GM12878 (cell line): ENCODE results near the gene FRYL. TPM values are rescaled to one million over a fixed set of nuclear protein-coding genes. Genes with fewer than 3 reads are reported as not detected.

ENCODE experiments used
- ATAC-seq: fragments of 200-7000 bp; cut with Tn5 transposase; 3 replicates; pipeline ENCODE4 v1.9.1; 2020; ENCODE audit warnings: mild to moderate bottlenecking, moderate library complexity
- BruUV-seq: library from RNA; stranded (reverse); fragments of 400-500 nt; replicated peaks from 2 replicates; lab custom pipeline; 2021; lab: Mats Ljungman, UMichigan
- CTCF ChIA-PET: fragments of 300-600 bp; sonication (Branson Sonifier 250); formaldehyde crosslinking; extraction: SDS; loops from one replicate; lab custom pipeline; 2021; ENCODE audit warnings: inconsistent platforms; lab: Yijun Ruan, JAX
- POLR2A ChIA-PET: fragments of 350-600 bp; formaldehyde crosslinking; extraction: SDS; loops from one replicate; lab custom pipeline; 2021; ENCODE audit warnings: inconsistent platforms; lab: Charles Lee
- RAD21 ChIA-PET: fragments of 300-600 bp; sonication (Branson Sonifier 250); formaldehyde crosslinking; loops from one replicate; lab custom pipeline; 2023; ENCODE audit warnings: antibody characterized with exemption; ENCODE audit not compliant: unreplicated experiment; lab: Charles Lee
- SMC1A ChIA-PET: fragments of 300-600 bp; sonication (Branson Sonifier 250); formaldehyde crosslinking; loops from one replicate; lab custom pipeline; 2023; ENCODE audit not compliant: unreplicated experiment, uncharacterized antibody; lab: Charles Lee
- DNase-seq: peaks from one replicate; pipeline ENCODE4 v3.0.0-alpha.2; 2011; ENCODE audit warnings: low read depth, low spot score
- FAIRE-seq: peaks from 3 replicates; lab custom pipeline; 2011; peaks lifted over from hg19 to GRCh38; lab: Jason Lieb, UNC
- H2AFZ ChIP-seq: 2 replicates; pipeline ENCODE4 v1.6.0; 2011; ENCODE audit warnings: low read depth, low read length, control low read depth; ENCODE audit not compliant: control insufficient read depth
- H3K27ac ChIP-seq: 2 replicates; pipeline ENCODE4 v1.5.1; 2011; ENCODE audit warnings: control low read depth; ENCODE audit not compliant: control insufficient read depth, insufficient read depth
- H3K27me3 ChIP-seq, 2 experiments: replicated peaks in 1 of 2; 2 replicates each; pipeline versions ENCODE4 v1.6.0 to v1.6.1; 2011; ENCODE audit warnings: low read length in 1 of 2; ENCODE audit not compliant: control insufficient read depth in 2 of 2, insufficient read depth in 2 of 2
- H3K36me3 ChIP-seq, 2 experiments: 2 replicates each; pipeline ENCODE4 v1.5.1; 2011; ENCODE audit warnings: low read length in 1 of 2; ENCODE audit not compliant: control insufficient read depth in 2 of 2, insufficient read depth in 2 of 2
- H3K4me1 ChIP-seq: 2 replicates; pipeline ENCODE4 v1.6.1; 2011; ENCODE audit warnings: mild to moderate bottlenecking, low read length, moderate library complexity, mixed read lengths; ENCODE audit not compliant: control insufficient read depth, insufficient read depth
- H3K4me2 ChIP-seq: 2 replicates; pipeline ENCODE4 v1.6.0; 2011; ENCODE audit warnings: control low read depth; ENCODE audit not compliant: control insufficient read depth, insufficient read depth
- H3K4me3 ChIP-seq: fragments of 200-600 bp; sonication (generic); 2 replicates; pipeline ENCODE4 v1.5.1; 2016
- H3K79me2 ChIP-seq: 2 replicates; pipeline ENCODE4 v1.6.0; 2011; ENCODE audit warnings: low read length; ENCODE audit not compliant: control insufficient read depth, insufficient read depth
- H3K9ac ChIP-seq: 2 replicates; pipeline ENCODE4 v1.8.0; 2011; ENCODE audit warnings: low read length, control low read depth, mixed read lengths; ENCODE audit not compliant: control insufficient read depth, insufficient read depth
- H3K9me3 ChIP-seq: replicated peaks from 3 replicates; pipeline ENCODE4 v1.5.1; 2011; ENCODE audit warnings: mild to moderate bottlenecking, low read length; ENCODE audit not compliant: control insufficient read depth, insufficient read depth
- H4K20me1 ChIP-seq: 2 replicates; pipeline ENCODE4 v1.6.0; 2011; ENCODE audit not compliant: control insufficient read depth, insufficient read depth
- BHLHE40 ChIP-seq, 2 experiments: fragments of 450-650 bp in 1 of 2; IDR thresholded peaks; 2 replicates each; pipeline ENCODE4 v1.6.1; 2011 to 2017; ENCODE audit warnings: low read depth in 2 of 2, borderline replicate concordance in 1 of 2, improper control_type of control experiment in 1 of 2, low read length in 1 of 2, mild to moderate bottlenecking in 1 of 2
- FOXK2 ChIP-seq: fragments of 450-650 bp; IDR thresholded peaks from 2 replicates; pipeline ENCODE4 v1.6.1; 2017; ENCODE audit warnings: mild to moderate bottlenecking, moderate library complexity
- HDGF ChIP-seq: fragments of 450-650 bp; IDR thresholded peaks from 2 replicates; pipeline ENCODE4 v1.6.1; 2016; ENCODE audit warnings: antibody characterized with exemption
- IRF5 ChIP-seq: fragments of 450-650 bp; IDR thresholded peaks from 2 replicates; pipeline ENCODE4 v1.6.1; 2017; ENCODE audit warnings: borderline replicate concordance
- KAT2A ChIP-seq: conservative IDR thresholded peaks from 2 replicates; pipeline ENCODE4 v1.6.1; 2011; ENCODE audit warnings: low read depth, low read length; ENCODE audit not compliant: control insufficient read depth
- NFIC ChIP-seq: IDR thresholded peaks from 2 replicates; pipeline ENCODE4 v1.6.1; 2012; ENCODE audit warnings: low read depth, mild to moderate bottlenecking, inconsistent platforms, low read length, moderate library complexity
- PAX8 ChIP-seq: fragments of 450-650 bp; IDR thresholded peaks from 2 replicates; pipeline ENCODE4 v1.6.1; 2017; ENCODE audit warnings: mild to moderate bottlenecking, moderate library complexity
- WRNIP1 ChIP-seq: IDR thresholded peaks from 2 replicates; pipeline ENCODE4 v1.6.1; 2011; ENCODE audit warnings: low read depth, low read length, improper control_type of control experiment, borderline replicate concordance
- ZBTB33 ChIP-seq: fragments of 450-650 bp; IDR thresholded peaks from 2 replicates; pipeline ENCODE4 v1.6.1; 2017; ENCODE audit warnings: mild to moderate bottlenecking
- ZNF592 ChIP-seq: fragments of 450-650 bp; IDR thresholded peaks from 2 replicates; pipeline ENCODE4 v1.6.1; 2017; ENCODE audit warnings: mild to moderate bottlenecking, moderate library complexity
- WGBS: methylation state at CpG from one replicate; pipeline ENCODE4 v1.1.6; 2016; ENCODE audit warnings: low lambda C conversion rate; ENCODE audit not compliant: insufficient replicate concordance, insufficient coverage; ENCODE audit errors: missing lambda C conversion rate; 5-methylcytosine and 5-hydroxymethylcytosine counted together
- in situ Hi-C: fragments of 300-500 bp; cut with MboI; formaldehyde crosslinking; loops from 9 replicates; pipeline ENCODE4 v1.14.3; 2018; ENCODE audit warnings: mixed read lengths
- intact Hi-C: fragments of 100-400 bp; cut with micrococcal nuclease; formaldehyde crosslinking; loops from one replicate; pipeline ENCODE4 v1.14.2; 2022; ENCODE audit not compliant: unreplicated experiment
- polyA plus RNA-seq, 11 experiments: library from polyadenylated mRNA; depleted of rRNA in 4 of 11; unstranded in 6 of 11; stranded (reverse) in 5 of 11; fragments of >200 nt; fragmentation: Nextera tagmentation in 4 of 11; fragmentation: Illumina TruSeq in 1 of 11; extraction: Ambion mirVana in 4 of 11; extraction: Trizol in 1 of 11; gene quantifications; 1 replicate in 1 of 11; 2 replicates in 10 of 11; pipeline versions ENCODE4 v1.2.1 to v1.2.3, GENCODE V29; 2011 to 2016; ENCODE audit warnings: inconsistent platforms in 2 of 11, missing spikeins in 2 of 11, low read depth in 1 of 11
- total RNA-seq, 4 experiments: library from RNA; depleted of rRNA in 3 of 4; stranded (reverse); fragments of >200 nt in 3 of 4; fragmentation: Illumina TruSeq in 1 of 4; extraction: Trizol in 1 of 4; gene quantifications; 2 replicates each; pipeline versions ENCODE4 v1.2.1 to v1.2.3, GENCODE V29; 2013 to 2021
- TF ChIP-seq, protein P1 (sequence below): IDR thresholded peaks from 2 replicates; pipeline ENCODE4 v1.6.1; 2012; ENCODE audit warnings: low read depth, low read length, improper control_type of control experiment
- TF ChIP-seq, protein P2 (sequence below): IDR thresholded peaks from 2 replicates; pipeline ENCODE4 v1.6.1; 2011; ENCODE audit warnings: low read depth, mild to moderate bottlenecking, low read length, moderate library complexity, borderline replicate concordance; ENCODE audit errors: extremely low read depth

Gene FRYL
- total and polyA plus RNA-seq, 10 of the 15 experiments (the other 5 are each of a cell fraction or from before 2014, with no cell fraction given): 10.3 to 50.6 (median 28.7) TPM

- Histone ChIP-seq H4K20me1 (no peaks in the 10 kb centered on the region), H3K27me3 (no peaks in the 10 kb centered on the region), H3K4me3 (peak overlapping the region; percentile 73), H3K9ac (peak overlapping the region; percentile 60), H3K79me2 (peaks cover 41% of the 10 kb centered on the region), H3K27ac (peak overlapping the region; percentile 56), H3K4me1 (0 out of 2 replicates have a peak, but pooled peaks cover 2% of the 10 kb centered on the region), H3K4me2 (peak overlapping the region; percentile 86), H3K36me3 (no peaks in the 10 kb centered on the region), H3K9me3 (no peaks in the 10 kb centered on the region), H2AFZ (peak overlapping the region; percentile 63)
- RAD21 ChIA-PET: interaction anchor here (0.6 to 3.8 kb wide), 16 partner anchors 10 to 202 kb away, joined by 3 to 12 read pairs (median 4); partner anchors contain the start of gene OCIAD1
- TSS peak; percentile 99 for BruUV-seq
- POLR2A ChIA-PET: interaction anchor here (0.5 to 1.4 kb wide), 11 partner anchors 9 to 571 kb away, joined by 3 to 7 read pairs (median 4); no protein-coding TSS in a partner anchor
- ATAC-seq: no peak
- CTCF ChIA-PET: interaction anchor here (0.6 to 5.9 kb wide), 13 partner anchors 8 to 476 kb away, joined by 3 to 38 read pairs (median 3); partner anchors contain the start of genes OCIAD1 and OCIAD2
- no peak for DNase-seq
- in situ Hi-C loops: no loop called here
- SMC1A ChIA-PET: interaction anchor here (0.7 to 2.5 kb wide), 21 partner anchors 12 to 223 kb away, joined by 3 to 9 read pairs (median 3); partner anchors contain the start of gene OCIAD2
- WGBS: 0% methylated on average over 10 of the region's 10 CpGs
- no peak for FAIRE-seq
- intact Hi-C loops: loop anchor here (1.0 to 5.0 kb wide), 3 partner anchors 50 to 204 kb away; partner anchors contain the start of genes OCIAD1 and OCIAD2
- no peak for TF ChIP-seq ZNF592
- no peak for TF ChIP-seq PAX8
- TF ChIP-seq, protein P1, sequence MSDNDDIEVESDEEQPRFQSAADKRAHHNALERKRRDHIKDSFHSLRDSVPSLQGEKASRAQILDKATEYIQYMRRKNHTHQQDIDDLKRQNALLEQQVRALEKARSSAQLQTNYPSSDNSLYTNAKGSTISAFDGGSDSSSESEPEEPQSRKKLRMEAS: no peak
- no peak for TF ChIP-seq ZBTB33
- TF ChIP-seq FOXK2: no peak
- TF ChIP-seq, protein P2, sequence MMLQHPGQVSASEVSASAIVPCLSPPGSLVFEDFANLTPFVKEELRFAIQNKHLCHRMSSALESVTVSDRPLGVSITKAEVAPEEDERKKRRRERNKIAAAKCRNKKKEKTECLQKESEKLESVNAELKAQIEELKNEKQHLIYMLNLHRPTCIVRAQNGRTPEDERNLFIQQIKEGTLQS: no peak
- no peak for TF ChIP-seq WRNIP1
- TF ChIP-seq KAT2A: no peak
- no peak for TF ChIP-seq BHLHE40 (IDR thresholded peaks at IDR 0.05; ENCODE audit: borderline replicate concordance in 1 of 2, low read depth in 2 of 2, low read length in 1 of 2)
- TF ChIP-seq HDGF: no peak
- TF ChIP-seq IRF5: no peak
- TF ChIP-seq NFIC: peak; percentile 44; the same call in 1 of the 2 replicates
Observed at GRCh38 chr4:48780865-48781214, 761 bp upstream of the FRYL start.
